GM21381 (cell line): ENCODE measurements around the gene ACTL6B.
"Not testable (repeated sequence)": the region's sequence is repeated elsewhere in the genome, so short reads cannot be mapped to it uniquely, and the experiment has no call there.

Source experiments
- ATAC-seq: cut with Tn5 transposase; IDR thresholded peaks from one replicate; pipeline ENCODE4 v1.9.1; 2021; ENCODE audit warnings: mild to moderate bottlenecking, moderate library complexity; ENCODE audit not compliant: unreplicated experiment

ACTL6B gene

GRCh38 chr7:100655908-100656674 lies at the start of gene ACTL6B:
Gene ACTL6B (minus strand): TSS chr7:100656448. CDS start chr7:100656354, 94 bp downstream.
- ATAC-seq = no peak

DNA sequence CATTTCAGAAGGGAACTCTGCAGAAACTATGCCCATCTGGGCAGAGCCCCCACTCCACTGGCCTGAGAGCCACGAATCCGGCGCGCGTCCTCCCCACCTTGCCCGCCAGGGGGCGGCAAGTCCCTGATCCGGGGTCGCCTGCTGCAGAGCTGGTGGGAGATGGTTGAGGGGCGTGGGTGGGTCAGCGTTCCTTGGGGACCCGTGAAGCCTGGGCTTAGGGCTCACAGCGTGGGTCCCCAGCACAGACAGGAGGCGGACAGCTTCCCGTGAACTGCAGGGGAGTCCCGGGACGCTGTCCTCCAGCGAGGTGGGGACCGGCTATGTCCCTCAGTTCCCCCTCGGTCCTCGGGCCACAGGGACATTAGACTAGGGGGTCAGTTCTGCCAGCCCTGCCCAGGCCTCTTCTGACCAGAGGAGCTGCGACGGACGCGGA lies 49.1 kb upstream of the ACTL6B start:
- peak; percentile 48 for ATAC-seq

GRCh38 chr7:100701089-100701488 lies 44.8 kb upstream of the ACTL6B start:
- ATAC-seq = not testable (repeated sequence)

GRCh38 chr7:100699018-100699417 lies 42.8 kb upstream of the ACTL6B start:
- no peak for ATAC-seq

DNA sequence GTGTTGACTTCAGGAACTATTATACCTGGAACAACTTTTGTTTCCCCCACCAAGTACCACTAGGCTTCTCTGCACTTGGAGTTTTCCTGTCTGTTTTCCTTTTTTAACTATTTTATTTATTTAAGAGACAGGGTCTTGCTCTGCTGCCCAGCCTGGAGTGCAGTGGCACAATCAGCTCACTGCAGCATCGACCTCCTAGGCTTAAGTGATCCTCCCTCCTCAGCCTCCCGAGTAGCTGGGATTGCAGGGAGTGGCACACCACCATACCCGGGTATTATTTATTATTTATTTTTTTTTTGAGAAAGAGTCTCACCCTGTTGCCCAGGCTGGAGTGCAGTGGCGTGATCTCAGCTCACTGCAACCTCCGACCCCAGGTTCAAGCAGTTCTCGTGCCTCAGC lies 39.9 kb upstream of the ACTL6B start:
- ATAC-seq = no peak

DNA sequence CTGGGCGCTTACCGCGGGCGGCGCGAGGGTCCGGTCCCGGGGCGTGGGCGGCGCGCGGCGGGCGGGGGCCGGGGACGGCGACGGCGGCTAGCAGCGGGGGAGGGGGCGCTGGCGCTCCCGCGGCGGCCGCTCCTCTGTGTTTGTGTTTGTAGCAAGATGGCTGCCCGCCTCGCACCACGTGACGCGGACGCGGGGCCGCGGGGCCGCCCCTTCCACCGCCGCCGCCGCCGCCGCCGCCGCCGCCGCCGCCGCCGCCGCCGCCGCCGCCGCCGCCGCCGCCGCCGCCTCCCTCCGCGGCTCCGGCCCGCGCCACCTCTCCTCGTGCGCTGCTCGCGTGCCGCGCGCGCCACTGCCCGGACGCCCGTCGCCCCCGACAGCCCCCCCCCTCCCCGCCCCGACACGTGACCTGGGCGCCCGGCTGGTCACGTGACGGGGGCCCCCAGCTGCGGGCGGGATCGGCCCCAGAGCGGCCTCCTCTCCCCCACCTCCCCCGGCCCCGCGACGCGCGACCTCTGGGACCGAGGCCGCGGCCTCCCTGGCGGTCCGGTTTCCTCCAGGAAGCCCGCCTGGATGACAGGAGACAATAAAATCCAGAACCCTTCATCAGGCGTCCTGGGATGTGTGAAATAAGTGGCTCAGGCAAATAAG lies 38.0 kb upstream of the ACTL6B start, which contains the start of gene GIGYF1:
TSS of gene GIGYF1 (minus strand) at position 153 of the 648 bp plus-strand sequence. CDS start 6,012 bp downstream, outside the sequence.
- ATAC-seq = peak; percentile 43

DNA sequence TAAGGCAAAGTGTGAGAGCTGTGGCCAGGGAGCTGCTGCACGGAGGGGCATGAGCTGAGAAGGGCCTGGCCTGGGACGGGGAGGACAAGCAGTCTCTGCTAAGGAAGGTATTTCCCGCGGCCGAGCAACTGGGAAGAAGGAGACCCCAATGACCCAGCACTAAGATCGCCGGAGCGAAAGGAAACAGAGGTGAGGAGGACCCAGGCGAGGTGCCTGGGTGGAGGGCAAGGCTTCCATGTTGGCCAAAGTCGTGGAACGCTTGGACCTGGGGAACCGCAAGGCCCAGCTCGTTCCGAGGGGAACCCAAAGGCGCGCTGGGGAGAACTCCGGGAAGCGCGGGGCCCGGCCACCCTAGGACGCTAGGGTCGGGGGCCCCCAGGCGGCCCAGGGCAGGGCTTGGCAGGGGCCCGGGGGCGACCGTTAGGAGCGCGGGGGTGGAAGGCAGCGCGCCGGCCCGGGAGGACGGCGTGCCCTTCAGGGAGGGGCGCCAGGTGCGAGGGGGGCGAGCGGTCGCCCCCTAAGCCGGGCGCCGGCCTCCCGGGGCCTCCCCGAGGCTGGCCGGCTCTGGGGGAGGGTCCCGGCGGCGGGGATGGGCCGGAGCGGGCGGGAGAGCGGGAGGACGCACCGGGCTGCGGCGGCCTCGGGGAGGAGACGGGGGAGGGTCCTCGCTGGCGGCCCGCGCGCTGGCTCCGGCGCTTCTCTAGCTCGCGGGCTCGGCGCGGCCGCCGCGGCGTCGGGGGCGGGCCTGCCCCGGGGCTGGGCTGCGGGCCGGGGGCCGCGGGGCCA lies 37.3 kb upstream of the ACTL6B start:
- peak; percentile 28 for ATAC-seq

DNA sequence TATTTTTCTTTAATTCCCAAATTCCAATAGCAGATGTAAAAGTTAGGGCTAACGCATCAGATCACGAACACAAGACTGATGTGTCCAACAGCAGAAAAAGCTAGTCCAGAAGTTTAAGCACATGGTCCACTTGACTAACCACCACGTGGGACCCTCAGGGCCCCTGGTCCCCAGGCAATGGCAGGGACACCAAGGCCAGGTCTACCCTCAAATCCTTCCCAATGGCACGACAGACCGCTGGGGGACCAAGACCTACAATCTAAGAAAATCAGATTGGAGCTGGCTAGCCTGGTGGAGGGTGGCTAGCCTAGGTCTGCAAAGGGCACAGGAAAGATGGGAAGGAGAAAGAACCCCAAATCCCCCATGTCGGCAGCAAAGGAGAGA lies 36.3 kb upstream of the ACTL6B start:
- ATAC-seq = no peak

- no peak for ATAC-seq
Observed at GRCh38 chr7:100691676-100692577, 35.7 kb upstream of the ACTL6B start.

- no peak for ATAC-seq
Observed at GRCh38 chr7:100689230-100690135, 33.2 kb upstream of the ACTL6B start.

DNA sequence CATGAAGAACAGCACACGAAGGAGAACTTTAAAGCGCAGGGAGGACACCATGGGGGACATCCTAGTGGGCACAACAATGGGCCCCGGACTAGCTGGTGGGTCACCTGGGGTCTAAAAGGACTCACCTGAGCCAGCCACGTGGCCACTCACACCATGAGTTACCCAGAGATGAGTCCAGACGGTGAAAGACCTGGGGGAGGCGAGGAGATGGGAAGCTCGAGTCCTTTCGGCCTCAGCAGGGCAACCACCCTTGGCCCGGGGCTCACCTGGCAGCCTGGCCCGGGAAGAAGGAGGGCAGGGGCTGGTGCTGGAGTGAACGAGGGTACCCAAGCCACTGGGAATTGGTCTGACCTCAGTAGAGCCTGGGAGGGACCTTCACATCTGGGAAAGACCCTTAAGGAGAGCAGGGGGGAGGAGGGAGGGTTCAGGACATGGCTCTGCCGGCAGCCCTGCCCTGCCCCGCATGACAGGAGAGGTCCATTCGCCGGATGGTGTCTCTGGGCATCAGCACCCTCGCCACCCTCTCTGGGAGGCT lies 32.1 kb upstream of the ACTL6B start:
- ATAC-seq = no peak

DNA sequence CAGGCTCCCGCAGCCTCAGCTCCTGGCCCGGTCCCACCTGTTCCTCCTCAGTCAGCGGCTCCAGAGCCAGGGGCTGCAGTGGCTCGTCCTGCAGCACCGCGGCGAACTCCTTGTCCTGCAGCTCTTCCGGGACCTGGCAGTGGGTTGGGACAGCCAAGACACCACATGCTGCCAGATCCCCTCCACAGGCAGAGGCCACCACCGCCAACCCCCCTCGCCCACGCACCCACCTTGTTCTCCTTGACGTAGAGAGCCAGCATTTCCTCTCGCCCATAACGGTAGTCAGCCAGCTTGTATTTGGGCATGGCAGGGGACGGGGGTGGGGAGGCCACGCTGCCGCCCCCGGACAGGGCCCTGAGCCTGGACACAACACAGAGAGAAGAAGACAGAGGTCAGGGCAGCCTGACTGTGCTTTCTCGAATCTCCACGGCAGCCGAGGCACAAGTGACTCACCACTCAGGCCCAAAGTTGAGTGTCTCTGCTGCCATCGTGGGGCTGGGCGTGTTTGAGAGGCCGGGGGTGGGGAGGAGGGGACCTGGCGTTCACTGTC lies 31.6 kb upstream of the ACTL6B start:
- ATAC-seq = no peak

DNA sequence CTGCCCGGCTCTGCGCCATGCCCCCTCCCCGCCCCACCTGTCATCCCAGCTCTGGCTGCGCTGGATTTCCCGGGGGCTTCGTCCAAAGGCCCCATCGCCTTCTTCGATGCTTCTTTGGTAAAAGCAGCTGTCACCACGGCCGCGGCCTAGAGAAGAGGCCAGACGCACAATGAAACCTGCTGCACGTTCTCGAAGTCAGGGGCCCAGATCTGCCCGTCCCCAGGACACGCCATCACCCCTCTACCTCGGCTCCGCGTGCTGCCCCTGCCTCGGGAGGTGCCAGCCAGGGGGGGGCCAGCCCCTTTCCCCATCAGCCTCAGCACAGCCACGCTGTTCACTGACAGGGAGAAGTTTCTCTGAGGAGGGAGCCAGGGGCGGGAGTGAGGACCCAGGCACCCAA lies 31.0 kb upstream of the ACTL6B start:
- ATAC-seq = no peak

- no peak for ATAC-seq
Observed at GRCh38 chr7:100686822-100687211, 30.6 kb upstream of the ACTL6B start.

DNA sequence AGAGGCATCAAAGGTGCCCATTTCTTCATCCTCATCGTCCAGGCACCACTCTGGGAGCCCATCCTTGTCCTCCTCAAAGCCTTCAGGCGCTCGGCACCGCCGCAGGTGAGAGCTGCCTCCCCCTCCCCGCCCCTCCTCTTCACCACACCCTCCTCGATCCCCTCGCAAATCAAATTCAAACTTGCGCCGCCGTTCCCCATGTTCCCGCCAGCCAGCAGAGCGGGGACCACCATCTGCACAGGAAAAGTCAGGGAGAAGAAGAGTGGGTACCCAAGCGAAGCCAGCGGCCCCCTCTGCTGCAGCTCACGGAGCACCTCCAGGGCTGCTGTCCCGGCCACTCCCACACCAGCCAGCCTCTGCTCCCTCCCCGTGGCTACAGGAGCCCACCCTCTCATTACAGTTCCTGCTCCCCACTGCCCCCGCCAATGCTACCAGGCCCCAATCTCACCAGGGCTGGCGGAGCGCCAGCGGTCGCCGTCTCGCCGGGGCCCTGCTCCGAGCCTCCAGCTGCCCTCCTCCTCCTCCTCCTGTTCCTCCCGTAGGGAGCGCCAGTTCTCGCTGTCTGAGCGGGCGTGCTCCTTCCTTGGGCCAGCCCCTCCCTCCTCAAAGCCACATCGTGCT lies 30.1 kb upstream of the ACTL6B start:
- no peak for ATAC-seq

GRCh38 chr7:100685631-100686145 lies 29.4 kb upstream of the ACTL6B start:
- no peak for ATAC-seq

DNA sequence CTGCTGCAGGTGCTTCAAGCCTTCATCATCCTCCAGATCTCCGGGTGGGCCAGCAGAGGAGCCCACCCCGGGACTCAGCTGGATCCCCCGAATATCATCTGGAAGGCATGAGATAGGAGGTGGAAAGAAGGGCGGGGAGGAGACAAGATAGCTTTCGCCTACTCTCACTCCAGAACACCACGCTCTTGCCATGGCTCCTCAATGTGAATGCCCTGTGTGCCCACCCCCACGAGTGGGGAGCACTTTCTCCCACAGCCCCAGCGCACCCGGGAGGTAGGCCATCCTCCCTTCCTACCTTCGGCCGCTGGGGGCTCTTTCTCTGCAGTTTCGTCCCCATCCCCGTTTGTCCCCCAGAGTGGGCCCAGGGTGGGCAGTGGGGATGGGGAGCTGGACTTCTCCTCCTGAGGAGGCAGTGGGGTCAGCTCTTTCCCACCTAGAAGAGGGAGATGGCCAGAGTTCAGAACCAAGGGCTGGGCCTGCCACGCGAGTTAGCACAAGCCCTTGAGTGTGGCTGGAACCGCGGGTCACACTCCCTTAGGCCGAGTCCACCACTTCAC lies 28.9 kb upstream of the ACTL6B start:
- ATAC-seq = no peak

GRCh38 chr7:100684534-100685042 lies 28.3 kb upstream of the ACTL6B start:
- ATAC-seq = no peak
